IPS-NIHi7 (cell line): Measurements from ENCODE around the gene PXK.
"Not testable (repeated sequence)": the region's sequence is repeated elsewhere in the genome, so short reads cannot be mapped to it uniquely, and the experiment has no call there.

Experiments used
- DNase-seq: peaks from one replicate; pipeline ENCODE4 v3.0.0; 2012; ENCODE audit warnings: mixed read lengths; ENCODE audit errors: extremely low spot score

The PXK gene

DNA sequence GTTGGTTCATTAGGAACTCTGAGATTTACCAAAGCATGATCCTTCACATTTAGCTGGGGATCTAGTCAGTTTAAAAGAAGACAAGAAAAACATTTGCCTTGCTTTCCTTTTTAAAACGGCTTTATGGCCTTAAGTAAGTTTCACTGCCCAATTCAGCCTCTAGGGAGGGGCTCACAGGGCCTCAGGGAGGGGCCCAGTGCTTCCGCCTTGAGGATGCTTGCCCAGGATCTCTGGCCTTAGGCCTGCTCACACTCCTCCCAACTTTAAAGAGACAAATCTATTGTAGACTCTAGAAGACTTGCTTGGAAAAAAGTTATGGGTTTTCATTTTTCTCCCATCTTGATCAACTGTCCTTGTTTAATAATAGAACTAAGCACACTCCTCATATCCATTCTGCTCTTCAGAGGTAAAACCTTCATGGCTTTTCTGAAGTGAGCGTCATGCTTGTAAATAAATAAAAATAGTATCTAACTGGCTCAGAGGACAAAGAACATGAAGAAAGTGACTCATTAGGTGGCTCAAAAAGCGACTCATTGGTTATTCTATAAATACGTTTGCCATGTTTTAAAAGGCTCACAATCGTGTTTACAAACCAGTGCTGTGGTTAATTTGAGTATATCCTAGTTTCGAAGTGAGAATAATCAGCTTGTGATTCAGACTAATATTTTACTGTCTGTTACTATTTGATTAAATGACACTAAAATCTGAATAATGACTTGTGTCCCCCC is 87.3 kb downstream of the PXK start:
- no peak for DNase-seq

DNA sequence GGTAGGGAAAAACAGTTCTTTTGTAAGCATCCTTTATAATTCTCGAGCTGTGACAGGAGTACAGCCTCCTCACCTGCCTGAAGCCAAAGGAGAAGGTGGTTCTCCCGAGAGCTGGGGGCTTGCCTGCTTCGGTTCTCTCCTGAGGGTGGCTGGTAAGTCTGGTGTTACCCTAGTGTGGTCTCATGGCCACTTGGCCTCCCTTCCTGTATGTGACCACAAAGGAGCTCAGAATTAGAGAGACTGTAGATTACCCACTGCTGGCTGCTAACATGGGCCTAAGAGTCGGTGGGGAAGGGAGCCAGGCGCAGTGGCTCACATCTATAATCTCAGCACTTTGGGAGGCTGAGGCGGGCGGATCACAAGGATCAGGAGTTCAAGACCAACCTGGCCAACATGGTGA is 88.3 kb downstream of the PXK start:
- DNase-seq: no peak

DNA sequence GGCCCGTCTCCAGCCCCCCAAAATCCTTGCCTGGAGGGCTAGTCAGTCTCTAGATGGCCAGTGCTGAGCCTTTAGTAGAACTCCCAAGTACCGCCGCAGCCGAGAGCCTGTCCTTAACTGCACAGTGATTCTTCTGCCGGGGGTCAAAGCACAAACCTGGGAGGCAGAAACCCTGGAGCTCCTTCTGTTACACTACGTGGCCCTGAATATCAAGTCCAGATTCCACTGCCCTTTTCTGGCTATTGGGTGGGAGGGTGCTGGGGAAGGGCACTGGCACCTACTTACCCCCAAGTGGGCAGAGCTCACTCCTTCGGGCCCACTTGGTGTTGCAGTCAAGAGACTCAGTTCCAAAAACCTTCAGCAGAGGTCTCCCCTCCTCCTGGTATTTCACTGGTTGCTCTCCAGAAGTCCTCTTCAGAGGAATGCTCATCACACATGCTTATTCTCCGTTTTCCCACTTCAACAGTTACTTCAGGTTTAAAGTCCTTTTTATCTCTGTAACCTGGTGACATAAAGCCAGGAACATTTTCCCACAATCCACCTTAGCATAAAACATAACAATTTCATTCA is 90.1 kb downstream of the PXK start:
- peak; percentile 35 for DNase-seq

DNA sequence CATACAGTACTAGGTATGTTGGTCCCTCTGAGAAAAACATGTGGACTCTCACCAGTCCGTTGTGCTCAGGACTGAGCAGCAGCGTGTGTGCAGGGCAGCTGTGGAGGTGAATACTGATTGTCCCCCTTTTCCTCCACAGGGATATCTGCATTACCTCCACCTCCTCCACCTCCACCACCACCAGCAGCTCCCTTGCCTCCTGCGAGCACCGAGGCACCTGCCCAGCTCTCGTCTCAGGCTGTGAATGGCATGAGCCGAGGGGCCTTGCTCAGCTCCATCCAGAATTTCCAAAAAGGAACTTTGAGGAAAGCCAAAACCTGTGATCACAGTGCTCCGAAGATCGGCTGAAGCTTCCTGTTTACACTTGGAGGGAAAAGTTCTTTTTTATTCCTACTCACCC is 91.9 kb downstream of the PXK start:
- no peak for DNase-seq

GRCh38 chr3:58425782-58426181 is 93.1 kb downstream of the PXK start:
- no peak for DNase-seq

GRCh38 chr3:58427661-58428361 is 95.1 kb downstream of the PXK start:
- no peak for DNase-seq

DNA sequence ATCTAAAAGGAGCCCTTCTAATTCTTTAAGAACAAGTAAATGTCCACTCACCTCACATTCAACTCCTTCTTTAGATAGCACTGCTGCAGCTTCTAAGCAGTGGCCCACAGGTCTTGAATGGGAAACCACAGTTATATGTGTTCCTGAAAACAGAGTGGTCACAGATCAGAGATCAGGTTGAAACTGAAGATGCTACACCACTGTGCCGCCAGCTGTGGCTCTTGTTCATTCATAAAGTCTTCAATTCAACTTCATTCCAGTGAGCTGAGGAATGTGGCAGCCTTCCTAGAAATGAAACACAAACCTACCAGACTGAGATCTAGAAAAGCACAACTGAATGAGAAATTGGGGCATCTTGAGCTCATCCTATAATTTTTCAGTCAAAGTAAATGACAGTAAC is 97.0 kb downstream of the PXK start:
- DNase-seq: no peak

- DNase-seq: no peak
These were observed 100.2 kb downstream of the PXK start for GRCh38 chr3:58432905-58433304.

DNA sequence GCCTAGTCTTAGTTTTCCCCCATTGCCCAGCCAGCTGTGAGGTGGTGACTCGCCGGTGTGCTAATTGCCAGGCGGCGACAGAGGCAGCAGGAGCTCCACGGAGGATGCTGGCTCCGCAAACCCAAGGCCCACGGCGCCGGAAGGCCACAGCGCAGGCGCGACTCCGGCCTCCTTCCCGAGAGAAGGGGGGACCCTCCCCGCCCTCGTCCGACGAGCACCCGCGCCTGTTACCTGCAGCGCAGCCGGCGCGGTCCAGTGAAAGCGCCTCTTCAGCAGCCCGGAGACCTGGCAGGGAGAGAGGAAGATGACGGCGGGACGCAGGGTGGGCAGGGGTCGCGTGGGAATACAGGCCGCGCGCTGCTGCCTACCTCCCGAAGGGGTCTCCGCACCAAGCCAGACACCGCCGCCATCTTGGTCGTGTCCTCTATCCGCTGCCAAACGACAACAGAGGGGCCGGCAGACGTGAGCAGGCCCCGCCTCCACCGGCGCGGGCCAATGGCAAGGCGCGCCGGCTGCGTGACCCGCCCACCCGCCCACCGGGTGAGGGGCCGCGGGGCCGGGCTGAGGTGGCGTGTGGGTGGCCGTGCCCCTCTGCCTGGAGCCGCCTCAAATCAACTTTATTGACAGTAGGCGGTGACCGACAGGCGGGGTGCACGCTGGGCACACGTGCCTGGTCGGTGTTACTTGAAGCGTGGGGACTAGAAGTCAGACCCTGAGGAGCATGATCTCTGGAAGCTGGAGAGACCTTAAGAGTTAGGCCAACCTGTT is 100.9 kb downstream of the PXK start, which contains the start of gene PDHB:
Gene PDHB, minus strand, starts transcription at position 433 of the 768 bp plus-strand sequence. Its CDS starts 23 bp downstream, at position 410.
- DNase-seq: peak; percentile 97

GRCh38 chr3:58434168-58434504 is 101.4 kb downstream of the PXK start:
- no peak for DNase-seq

- DNase-seq: no peak
These were observed 101.8 kb downstream of the PXK start for GRCh38 chr3:58434511-58434910.

- DNase-seq: peak; percentile 65
These were observed 102.3 kb downstream of the PXK start for GRCh38 chr3:58434990-58435389.

DNA sequence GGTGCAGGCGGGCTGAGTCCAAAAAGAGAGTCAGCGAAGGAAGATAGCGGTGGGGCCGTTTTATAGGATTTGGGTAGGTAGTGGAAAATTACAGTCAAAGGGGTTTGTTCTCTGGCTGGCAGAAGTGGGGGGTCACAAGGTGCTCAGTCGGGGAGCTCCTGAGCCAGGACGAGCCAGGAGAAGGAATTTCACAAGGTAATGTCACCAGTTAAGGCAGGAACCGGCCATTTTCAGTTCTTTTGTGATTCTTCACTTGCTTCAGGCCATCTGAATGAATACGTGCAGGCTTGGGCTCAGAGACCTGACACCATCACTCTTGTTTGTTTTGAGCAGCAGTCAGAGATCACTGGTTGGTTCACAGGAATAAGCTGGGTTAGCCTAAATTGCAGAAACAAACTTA is 104.6 kb downstream of the PXK start:
- not testable (repeated sequence) for DNase-seq

DNA sequence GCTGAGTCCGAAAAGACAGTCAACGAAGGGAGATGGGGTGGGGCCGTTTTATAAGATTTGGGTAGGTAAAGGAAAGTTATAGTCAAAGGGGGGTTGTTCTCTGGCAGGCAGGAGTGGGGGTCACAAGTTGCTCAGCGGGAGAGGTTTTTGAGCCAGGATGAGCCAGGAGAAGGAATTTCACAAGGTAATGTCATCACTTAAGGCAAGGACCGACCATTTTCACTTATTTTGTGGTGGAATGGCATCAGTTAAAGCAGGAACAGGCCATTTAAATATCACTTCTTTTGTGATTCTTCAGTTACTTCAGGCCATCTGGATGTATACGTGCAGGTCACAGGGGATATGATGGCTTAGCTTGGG is 108.3 kb downstream of the PXK start:
- not testable (repeated sequence) for DNase-seq

DNA sequence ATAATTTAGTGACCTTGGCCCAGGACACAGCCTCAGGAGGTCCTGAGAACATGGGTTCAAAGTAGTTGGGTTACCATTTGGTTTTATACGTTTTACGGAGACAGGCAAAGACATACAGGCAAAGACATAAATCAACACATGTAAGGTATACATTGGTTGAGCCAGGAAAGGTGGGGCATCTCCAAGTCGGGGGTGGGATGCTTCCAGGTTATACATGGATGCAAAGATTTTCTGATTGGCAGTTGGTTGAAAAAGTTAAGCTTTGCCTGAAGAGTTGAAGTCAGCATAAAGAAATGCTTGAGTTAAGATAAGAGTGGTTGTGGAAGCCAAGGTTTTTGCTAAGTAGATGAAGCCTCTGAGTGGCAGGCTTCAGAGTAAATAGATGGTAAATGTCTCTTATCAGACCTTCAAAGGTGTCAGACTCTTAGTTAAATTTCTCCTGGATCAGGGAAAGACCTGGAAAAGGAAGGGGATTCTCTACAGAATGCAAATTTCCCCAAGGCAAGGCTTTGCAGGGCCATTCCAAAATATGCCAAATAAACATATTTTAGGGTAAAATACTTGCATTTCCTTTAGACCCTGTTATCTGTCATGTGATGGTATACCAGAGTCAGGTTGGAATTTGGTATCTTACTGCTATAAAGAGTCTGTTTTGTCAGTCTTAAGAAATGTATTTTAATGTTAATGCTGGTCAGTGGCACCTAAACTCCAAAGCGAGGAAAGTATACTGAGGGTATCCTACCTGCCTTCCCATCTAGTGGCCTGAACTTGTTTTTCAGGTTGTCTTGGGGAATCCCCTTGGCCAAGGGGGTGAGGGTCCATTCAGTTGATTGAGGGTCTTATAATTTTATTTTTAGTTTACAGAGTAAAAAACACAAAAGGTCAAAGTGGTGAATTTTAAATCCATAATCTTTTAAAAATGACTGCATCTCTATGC is 109.1 kb downstream of the PXK start:
- DNase-seq: peak; percentile 27

- no peak for DNase-seq
These were observed 119.5 kb downstream of the PXK start for GRCh38 chr3:58452176-58452575.

GRCh38 chr3:58459160-58459559 is 126.5 kb downstream of the PXK start:
- no peak for DNase-seq

DNA sequence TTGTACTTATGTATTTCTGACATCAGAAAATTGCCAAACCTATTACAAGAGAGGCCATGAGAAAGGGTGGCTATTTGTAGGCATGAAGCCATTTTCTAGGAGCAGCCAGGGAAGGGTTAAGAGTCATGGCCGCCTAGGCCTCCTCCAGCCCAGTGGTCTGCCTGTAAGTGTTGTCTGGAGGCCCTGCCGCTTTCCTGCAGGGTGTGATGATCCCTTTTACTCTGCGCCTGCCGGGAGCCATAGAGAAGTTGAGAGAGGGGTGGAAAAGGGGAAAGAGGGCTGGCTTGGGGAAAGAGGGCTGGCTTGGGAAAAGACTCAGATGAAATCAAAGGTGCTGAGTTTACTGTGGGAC is 130.1 kb downstream of the PXK start:
- peak; percentile 61 for DNase-seq

DNA sequence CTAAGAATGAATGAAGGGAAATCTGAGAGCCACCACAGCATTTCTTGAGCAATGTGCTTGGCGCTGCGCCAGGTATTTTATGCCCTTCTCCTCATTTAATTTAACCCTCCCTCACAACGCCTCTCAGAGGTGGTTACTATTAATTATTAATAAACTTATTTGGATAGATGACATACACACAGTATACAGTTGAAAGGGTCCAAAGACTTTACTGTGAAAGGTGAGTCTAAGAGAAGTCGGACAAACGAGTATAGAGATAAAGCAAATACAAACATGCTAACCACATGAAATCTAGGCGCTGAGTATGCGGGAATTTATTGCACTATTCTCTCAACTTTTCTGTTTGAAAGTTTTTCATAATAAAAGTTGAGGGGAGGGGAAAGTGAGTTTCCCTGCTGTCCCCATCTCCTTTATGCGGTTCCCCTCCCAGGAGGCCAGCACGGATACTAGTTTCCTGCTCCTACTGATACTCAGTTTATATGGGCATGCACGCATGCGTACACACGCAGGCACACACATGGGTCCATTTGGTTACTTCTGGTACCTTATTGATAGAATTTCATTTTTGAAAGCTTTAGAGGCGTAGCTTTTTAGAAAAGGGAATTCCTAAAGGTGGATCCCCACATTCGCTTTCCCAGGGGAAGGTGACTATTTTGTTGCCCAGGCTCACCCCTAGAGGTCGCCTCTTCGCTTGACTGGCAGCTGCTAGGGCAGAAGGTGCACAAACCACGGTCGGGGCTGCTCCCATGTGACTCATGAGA is 130.7 kb downstream of the PXK start:
- DNase-seq: peak; percentile 87

DNA sequence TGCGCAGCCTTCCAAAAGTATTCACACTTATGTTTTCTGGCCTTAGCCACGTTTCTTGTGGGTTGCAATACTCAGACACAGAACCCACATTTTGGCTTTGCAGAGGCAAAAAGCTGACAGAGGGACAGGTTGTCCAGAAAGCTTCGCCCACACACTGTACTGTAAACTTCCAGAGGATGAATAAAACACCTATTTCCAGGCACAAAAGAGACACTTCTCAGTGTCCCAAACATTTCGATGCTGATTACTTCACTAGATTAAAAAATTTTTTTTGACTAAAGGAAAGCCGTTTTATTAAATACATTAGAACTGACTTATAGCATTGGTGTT is 131.2 kb downstream of the PXK start:
- DNase-seq: no peak

GRCh38 chr3:58464866-58465265 is 132.2 kb downstream of the PXK start:
- no peak for DNase-seq
